GM19023 (cell line): ENCODE measurements around the gene LAPTM4A.
"Not testable (repeated sequence)": the region's sequence is repeated elsewhere in the genome, so short reads cannot be mapped to it uniquely, and the experiment has no call there.

Experiments
- ATAC-seq: cut with Tn5 transposase; IDR thresholded peaks from one replicate; pipeline ENCODE4 v1.9.1; 2021; ENCODE audit warnings: mild to moderate bottlenecking, moderate library complexity; ENCODE audit not compliant: unreplicated experiment

The LAPTM4A gene

GRCh38 chr2:20052861-20053281 lies 1.4 kb upstream of the LAPTM4A start:
- no peak for ATAC-seq

GRCh38 chr2:20052229-20052851 lies 912 bp upstream of the LAPTM4A start:
- no peak for ATAC-seq

DNA sequence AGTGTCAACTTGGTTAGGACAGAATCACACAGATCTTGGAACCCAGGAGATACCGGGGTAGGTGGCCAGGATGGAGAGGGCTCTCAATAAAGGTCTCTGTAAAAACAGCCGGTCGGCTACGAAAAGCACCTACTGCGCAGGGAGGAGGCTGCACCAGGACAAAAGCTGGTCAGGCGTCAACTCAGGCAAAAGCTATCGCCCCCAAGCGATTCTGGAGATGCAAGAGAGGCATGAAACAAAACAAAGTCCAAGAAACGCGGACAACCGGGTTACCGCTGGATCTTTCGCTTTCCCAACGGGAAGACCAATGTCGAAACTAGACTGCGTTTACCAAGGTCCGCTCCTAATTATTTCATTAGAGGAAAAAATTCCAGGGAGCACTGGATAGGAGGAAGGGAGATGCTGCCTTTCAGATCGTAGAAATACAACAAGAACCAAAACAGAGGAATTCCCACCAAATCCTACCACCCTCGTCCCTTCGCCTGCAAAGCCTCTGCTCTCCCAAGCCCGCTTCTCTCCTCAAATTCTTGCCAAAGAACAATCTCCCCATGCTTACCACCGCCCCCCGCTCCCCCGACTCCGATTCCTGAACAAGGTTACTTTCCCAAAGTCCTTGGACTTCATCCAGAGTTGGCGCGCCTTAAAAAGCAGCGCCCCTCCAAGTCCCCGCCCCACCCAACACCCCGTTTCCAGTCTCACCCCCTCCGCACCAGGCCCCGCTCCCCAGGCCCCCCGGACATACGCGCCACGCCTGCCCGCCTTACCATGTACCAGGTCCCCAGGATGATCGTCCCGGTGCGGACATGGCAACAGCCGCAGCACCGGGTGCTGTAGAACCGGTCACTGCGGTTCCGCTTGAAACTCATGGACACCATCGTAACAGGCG lies 539 bp downstream of the LAPTM4A start:
- peak; percentile 22 for ATAC-seq

- ATAC-seq: peak; percentile 11
These were observed 1.3 kb downstream of the LAPTM4A start for GRCh38 chr2:20050104-20050645.

DNA sequence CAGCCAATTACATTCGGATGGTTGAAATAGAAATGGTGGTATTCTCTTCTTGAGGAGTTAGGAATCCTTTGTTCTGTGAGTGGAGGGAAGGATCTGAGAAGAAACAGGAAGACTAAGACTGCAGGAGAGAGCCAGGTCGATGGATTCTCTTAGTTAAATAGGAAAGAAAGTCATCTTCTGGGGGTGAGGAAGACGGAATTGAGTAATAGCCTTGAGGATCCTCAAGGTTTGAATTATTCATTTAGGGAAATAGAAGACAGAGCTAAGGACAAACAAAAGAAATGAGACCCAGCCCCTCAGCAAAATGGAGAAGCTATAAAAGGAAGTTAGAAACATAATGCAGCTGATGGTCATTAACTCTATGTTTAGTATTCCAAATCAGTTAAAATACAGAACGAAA lies 1.8 kb downstream of the LAPTM4A start:
- ATAC-seq: no peak

DNA sequence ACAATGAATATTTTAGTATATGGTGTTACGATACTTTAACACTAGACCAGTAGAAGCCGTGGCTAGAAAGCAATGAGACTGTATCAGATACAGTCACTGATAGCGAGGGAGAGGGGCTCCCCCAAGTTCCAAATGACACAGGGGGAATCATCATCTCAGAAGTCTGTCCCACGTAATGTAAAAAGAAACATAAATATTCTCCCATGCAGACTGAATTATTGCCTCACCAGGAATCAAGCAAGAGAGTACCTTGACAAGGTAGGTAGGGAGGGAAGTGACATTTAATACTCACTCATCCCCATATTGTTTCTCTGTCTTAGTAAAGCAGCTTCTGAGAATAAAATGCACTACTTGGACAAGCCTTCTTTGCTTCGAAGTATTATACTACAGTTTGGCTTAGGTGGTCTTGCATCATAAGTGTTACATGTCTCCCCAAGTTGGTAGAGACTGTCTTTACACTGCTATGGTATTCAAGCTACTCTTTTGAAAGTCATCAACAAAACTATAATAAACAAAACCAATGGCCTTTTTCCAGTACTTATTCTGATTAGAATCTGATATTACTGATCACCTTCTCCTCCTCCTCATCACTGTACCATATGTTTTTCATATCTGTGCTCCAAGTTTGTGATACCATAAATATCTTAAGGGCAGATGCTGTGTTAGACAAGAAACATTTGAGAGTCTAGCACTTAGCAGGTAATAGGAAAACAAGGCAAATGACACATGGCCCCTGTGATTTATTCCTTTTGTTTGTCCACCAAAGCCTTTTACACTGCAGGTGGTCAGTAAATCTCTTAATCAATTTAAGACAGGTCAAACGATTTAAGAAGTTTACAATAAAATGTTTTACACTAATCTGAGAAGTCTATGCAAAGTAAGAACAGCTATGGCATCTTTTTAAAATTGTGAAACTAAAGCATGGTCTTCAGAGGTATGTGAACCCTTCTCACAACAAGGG lies 2.7 kb downstream of the LAPTM4A start:
- ATAC-seq: no peak

GRCh38 chr2:20045712-20046292 lies 5.6 kb downstream of the LAPTM4A start:
- not testable (repeated sequence) for ATAC-seq

- ATAC-seq: no peak
These were observed 6.7 kb downstream of the LAPTM4A start for GRCh38 chr2:20044778-20045177.

DNA sequence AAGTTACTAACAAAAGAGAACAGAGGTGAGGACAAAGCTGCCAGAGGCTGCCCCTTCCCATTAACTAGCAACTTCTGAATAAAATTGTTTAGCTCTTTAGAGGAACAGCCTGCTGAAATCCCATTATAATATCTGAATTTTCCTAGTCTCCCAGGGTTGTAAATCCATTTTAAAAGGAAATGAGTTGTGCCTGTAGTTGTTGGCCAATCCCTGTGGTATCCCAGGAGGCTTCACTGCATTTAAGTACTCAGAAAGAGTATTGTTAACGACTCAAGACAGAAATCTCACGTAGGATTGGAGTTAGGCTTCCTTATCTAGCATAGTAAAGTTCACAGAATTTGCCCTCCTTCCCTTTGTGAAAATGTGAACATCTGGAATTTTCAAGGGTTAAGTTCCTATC lies 8.9 kb downstream of the LAPTM4A start:
- no peak for ATAC-seq

GRCh38 chr2:20040489-20041172 lies 10.8 kb downstream of the LAPTM4A start:
- ATAC-seq: no peak

DNA sequence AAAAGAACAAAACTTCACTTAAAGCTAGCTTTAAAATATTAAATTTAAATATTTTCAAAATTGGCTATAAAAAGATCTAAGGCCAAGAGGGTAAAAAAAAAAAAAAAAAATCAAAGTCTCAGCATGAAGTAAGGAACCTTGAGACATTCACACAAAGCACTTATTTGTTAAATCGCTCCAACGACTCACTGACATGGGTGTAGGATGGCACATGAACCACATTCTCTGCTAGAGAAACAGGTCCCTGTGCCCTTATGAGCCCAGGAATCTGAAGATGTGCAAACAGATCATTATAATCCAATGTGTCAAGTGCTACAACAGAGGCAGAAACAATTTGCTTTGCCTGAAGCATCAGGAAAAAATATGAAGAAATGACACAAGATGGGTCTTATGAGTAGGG lies 13.8 kb downstream of the LAPTM4A start:
- ATAC-seq: no peak

- no peak for ATAC-seq
These were observed 15.3 kb downstream of the LAPTM4A start for GRCh38 chr2:20035955-20036666.

DNA sequence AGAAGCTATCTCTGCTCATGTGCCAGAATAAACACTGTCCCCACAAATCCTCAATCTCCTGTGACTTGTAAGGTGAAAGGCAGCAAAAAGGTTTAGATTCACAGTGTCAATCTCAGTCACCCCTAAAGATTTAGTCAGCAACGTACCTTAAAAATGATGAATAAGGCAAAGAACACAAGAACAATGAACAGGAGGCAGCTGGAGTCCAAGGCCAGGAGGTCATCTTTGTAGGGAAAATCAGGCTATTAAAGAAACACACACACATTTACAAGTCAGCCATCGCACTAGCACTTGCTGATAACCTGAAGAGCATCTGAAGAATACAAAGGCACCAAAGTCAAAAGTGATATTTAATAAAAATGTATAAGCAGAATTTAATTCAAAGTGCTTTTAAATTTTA lies 16.6 kb downstream of the LAPTM4A start:
- ATAC-seq: no peak

GRCh38 chr2:20034218-20034617 lies 17.2 kb downstream of the LAPTM4A start:
- ATAC-seq: no peak

DNA sequence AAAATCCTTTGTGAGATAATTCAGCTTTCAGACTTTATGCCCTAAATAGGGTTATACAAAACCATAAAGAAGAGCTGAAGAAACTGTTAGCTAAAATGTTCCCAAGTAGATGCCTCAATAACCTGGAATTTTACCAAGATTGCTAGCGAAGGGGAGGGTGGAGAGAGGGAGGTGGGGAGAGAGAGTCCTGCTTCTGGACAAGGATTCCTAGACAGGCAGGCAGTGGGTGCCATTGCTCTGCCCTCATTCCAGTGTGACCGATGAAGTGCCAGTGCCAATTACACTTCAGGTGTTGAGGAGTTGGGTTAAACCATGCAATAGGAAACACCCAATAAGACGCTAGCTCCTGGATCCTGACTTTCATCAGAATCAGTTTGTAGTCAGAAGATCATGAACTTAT lies 18.1 kb downstream of the LAPTM4A start:
- ATAC-seq: no peak

DNA sequence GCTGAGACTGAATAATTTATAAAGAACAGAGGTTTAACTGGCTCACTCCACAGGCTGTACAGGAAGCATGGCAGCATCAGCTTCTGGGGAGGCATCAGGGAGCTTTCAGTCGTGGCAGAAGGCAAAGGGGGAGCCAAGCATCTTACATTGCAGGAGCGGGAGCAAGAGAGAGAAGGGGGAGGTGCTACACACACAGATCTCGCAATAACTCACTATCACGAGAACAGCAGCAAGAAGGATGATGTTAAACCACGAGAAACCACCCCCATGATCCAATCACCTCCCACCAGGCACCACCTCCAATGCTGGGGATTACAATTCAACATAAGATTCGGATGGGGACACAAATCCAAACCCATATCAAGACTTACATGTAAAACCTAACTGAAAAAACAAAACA lies 21.2 kb downstream of the LAPTM4A start:
- ATAC-seq: no peak

GRCh38 chr2:20027705-20028434 lies 23.6 kb downstream of the LAPTM4A start:
- ATAC-seq: no peak

DNA sequence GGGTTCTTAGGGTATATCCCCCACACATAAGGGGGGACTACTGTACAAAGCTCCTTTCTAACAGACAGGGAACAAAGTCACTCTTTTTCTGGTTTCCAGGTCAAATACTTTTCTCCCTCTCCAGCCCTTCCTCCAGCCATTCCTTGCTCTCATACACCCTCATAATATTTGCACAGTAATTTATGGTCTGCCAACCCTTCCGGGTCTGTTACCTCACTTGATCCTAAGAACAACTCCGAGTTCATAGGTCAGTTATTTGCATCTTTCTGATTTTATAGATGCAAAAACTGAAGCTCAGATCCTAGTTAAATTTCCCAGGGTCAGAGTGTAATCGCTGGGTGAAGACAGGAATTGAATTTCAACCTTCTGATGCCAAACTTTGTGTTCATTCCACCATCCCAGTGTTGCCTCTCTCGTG lies 24.2 kb downstream of the LAPTM4A start:
- no peak for ATAC-seq
